Measurements from ENCODE around the gene USP3.

Gene USP3

DNA sequence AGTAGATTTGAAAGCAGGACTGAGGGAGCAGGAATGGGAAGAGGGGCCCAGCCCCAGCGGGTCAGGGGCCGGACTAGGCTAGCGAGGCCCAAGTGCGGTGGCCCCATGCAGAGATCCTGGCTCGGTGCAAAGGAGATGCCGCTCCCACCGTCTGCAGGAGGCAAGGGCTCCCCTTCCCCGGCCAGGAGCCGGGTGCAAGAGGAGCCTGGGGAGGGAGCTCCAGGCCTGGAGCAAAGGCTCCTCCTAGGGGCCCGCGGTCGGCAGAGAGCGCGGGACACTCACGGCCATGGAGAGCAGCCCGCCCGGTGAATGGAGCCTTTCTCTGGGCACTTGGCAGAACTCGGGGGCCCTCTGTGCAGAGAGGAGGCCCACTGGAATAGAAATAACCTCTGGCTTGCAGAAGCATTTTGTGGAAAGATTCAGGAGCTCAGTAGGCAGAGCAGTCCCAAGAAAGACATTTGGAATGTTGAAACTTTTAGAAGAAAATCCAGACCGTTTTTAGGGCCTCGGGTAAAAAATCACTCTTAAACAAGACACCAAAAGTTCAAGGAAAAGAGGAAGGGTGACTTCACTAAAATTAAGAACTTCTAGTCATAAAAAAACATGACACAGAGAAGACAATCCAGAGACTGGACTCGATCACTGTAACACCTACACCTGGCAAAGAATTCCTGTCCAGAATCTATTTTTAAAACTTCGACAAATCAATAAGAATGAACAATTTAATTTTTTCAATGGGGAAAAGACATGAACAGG lies 43.0 kb upstream of the USP3 start:
- POLR2A ChIA-PET: interaction anchor here (0.8 kb wide), 1 partner anchor 37 kb away, joined by 4 read pairs; no protein-coding TSS in a partner anchor
- H3K27ac ChIP-seq (ENCODE audit: insufficient read depth in 1 of 2, low read depth in 1 of 2, low read length in 2 of 2, poor library complexity in 1 of 2, severe bottlenecking in 2 of 2): no peak overlapping the region
- CTCF ChIA-PET: interaction anchor here (1.0 to 2.6 kb wide), 3 partner anchors 8 to 138 kb away, joined by 4 to 6 read pairs (median 5); no protein-coding TSS in a partner anchor

DNA sequence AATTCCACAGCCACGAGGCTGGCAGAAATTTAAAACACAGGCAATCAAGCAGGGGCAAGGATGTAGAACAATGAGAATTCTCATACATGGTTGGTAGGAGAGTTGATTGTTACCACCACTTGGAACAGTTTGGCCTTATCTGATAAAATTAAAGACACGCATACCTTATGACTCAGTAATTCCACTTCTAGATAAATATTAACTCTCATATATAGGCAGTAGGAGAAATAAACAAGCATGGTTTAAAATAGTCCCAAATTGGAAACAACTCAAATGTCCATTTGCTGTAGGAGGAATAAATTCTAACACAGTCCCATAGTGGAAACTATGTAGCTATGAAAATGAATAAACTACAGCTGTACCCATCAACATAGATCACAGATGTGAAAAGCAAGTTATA lies 42.3 kb upstream of the USP3 start:
- POLR2A ChIA-PET: no interaction called here
- no CpG with 5 or more reads among the region's 2 CpGs for WGBS (ENCODE audit: insufficient coverage)

More for the DNA sequence above, 43.0 kb upstream of the USP3 start:
- H3K4me1 ChIP-seq (ENCODE audit: control extremely low read depth in 1 of 4, control insufficient read depth in 4 of 4, insufficient read depth in 4 of 4, low read length in 3 of 4): peaks cover 0 to 12% (median 6%) of the 10 kb centered on the region in 4 experiments
- WGBS (ENCODE audit: insufficient coverage): 86% methylated on average over 20 of the region's 22 CpGs
- DNase-seq: no peak
- H3K27me3 ChIP-seq (replicated peaks in 2 of 5; ENCODE audit: control insufficient read depth in 4 of 5, insufficient read depth in 5 of 5, low read length in 4 of 5): no peaks in the 10 kb centered on the region
- H3K4me3 ChIP-seq (ENCODE audit: control insufficient read depth in 1 of 7, extremely low read depth in 1 of 7, insufficient read depth in 4 of 7, low read depth in 2 of 7, low read length in 6 of 7): no peak overlapping the region
- no peaks in the 10 kb centered on the region for H3K36me3 ChIP-seq (ENCODE audit: control insufficient read depth in 4 of 4, insufficient read depth in 4 of 4, low read length in 3 of 4)
- H3K9me3 ChIP-seq (ENCODE audit: control extremely low read depth in 1 of 5, control insufficient read depth in 4 of 5, insufficient read depth in 2 of 5, low read depth in 1 of 5, low read length in 4 of 5): no peaks in the 10 kb centered on the region

DNA sequence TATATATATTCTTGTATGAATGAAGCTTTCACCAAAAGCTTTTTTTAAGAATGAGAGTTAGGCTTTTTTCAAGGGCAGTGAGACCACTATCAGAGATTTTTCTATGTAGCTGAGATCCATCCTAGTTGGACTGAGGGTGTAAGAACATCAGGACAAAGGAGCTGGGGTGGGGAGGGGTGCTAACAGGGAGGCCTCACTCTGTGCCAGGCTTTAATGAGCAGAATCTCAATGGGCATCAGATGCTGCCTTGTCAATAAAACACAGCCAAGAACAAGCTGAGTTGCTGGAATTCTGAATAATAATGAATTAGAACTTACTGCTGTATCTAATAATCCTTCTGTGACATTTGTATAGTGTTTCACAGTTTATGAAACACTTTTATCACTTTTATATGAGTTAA lies 41.4 kb upstream of the USP3 start:
- DNase-seq: no peak
- Histone ChIP-seq H3K27me3 (replicated peaks in 2 of 5; ENCODE audit: control insufficient read depth in 4 of 5, insufficient read depth in 5 of 5, low read length in 4 of 5) (no peaks in the 10 kb centered on the region), H3K4me3 (ENCODE audit: control insufficient read depth in 1 of 7, extremely low read depth in 1 of 7, insufficient read depth in 4 of 7, low read depth in 2 of 7, low read length in 6 of 7) (no peak overlapping the region), H3K9me3 (ENCODE audit: control extremely low read depth in 1 of 5, control insufficient read depth in 4 of 5, insufficient read depth in 2 of 5, low read depth in 1 of 5, low read length in 4 of 5) (no peaks in the 10 kb centered on the region), H3K27ac (ENCODE audit: insufficient read depth in 1 of 2, low read depth in 1 of 2, low read length in 2 of 2, poor library complexity in 1 of 2, severe bottlenecking in 2 of 2) (no peak overlapping the region), H3K36me3 (ENCODE audit: control insufficient read depth in 4 of 4, insufficient read depth in 4 of 4, low read length in 3 of 4) (no peaks in the 10 kb centered on the region), H3K4me1 (ENCODE audit: control extremely low read depth in 1 of 4, control insufficient read depth in 4 of 4, insufficient read depth in 4 of 4, low read length in 3 of 4) (peaks cover 0 to 15% (median 8%) of the 10 kb centered on the region in 4 experiments)
- CTCF ChIA-PET: interaction anchor here (1.0 to 2.6 kb wide), 4 partner anchors 9 to 136 kb away, joined by 3 to 6 read pairs (median 4); no protein-coding TSS in a partner anchor
- POLR2A ChIA-PET: no interaction called here

More for the DNA sequence above, 42.3 kb upstream of the USP3 start:
- no peak overlapping the region for H3K27ac ChIP-seq (ENCODE audit: insufficient read depth in 1 of 2, low read depth in 1 of 2, low read length in 2 of 2, poor library complexity in 1 of 2, severe bottlenecking in 2 of 2)
- no peaks in the 10 kb centered on the region for H3K27me3 ChIP-seq (replicated peaks in 2 of 5; ENCODE audit: control insufficient read depth in 4 of 5, insufficient read depth in 5 of 5, low read length in 4 of 5)
- H3K4me1 ChIP-seq (ENCODE audit: control extremely low read depth in 1 of 4, control insufficient read depth in 4 of 4, insufficient read depth in 4 of 4, low read length in 3 of 4): peaks cover 0 to 15% (median 8%) of the 10 kb centered on the region in 4 experiments
- H3K36me3 ChIP-seq (ENCODE audit: control insufficient read depth in 4 of 4, insufficient read depth in 4 of 4, low read length in 3 of 4): no peaks in the 10 kb centered on the region
- no peak overlapping the region for H3K4me3 ChIP-seq (ENCODE audit: control insufficient read depth in 1 of 7, extremely low read depth in 1 of 7, insufficient read depth in 4 of 7, low read depth in 2 of 7, low read length in 6 of 7)
- CTCF ChIA-PET: interaction anchor here (1.0 to 2.6 kb wide), 3 partner anchors 9 to 137 kb away, joined by 4 to 6 read pairs (median 5); no protein-coding TSS in a partner anchor
- no peak for DNase-seq
- no peaks in the 10 kb centered on the region for H3K9me3 ChIP-seq (ENCODE audit: control extremely low read depth in 1 of 5, control insufficient read depth in 4 of 5, insufficient read depth in 2 of 5, low read depth in 1 of 5, low read length in 4 of 5)

DNA sequence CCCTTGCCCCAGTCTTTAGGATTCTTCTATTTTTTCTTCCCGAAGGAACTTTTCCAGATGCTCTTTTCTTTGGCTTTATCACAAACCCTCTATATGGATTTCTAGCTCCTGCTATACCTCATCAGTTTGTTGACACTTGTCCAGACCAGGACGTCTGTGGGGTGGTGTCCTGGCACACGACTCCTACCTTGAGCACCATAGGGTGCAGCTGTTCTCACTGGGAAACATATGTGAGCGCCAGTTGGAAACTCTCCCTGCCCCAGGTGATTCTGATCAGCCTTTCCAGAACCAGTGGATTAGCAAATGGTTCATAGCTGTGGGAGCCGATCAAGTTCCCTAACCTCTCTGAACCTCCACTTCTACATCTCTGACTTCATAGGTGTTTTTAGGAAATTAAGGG lies 40.6 kb upstream of the USP3 start:
- Histone ChIP-seq H3K27me3 (replicated peaks in 2 of 5; ENCODE audit: control insufficient read depth in 4 of 5, insufficient read depth in 5 of 5, low read length in 4 of 5) (no peaks in the 10 kb centered on the region), H3K9me3 (ENCODE audit: control extremely low read depth in 1 of 5, control insufficient read depth in 4 of 5, insufficient read depth in 2 of 5, low read depth in 1 of 5, low read length in 4 of 5) (no peaks in the 10 kb centered on the region), H3K27ac (ENCODE audit: insufficient read depth in 1 of 2, low read depth in 1 of 2, low read length in 2 of 2, poor library complexity in 1 of 2, severe bottlenecking in 2 of 2) (no peak overlapping the region), H3K36me3 (ENCODE audit: control insufficient read depth in 4 of 4, insufficient read depth in 4 of 4, low read length in 3 of 4) (no peaks in the 10 kb centered on the region), H3K4me1 (ENCODE audit: control extremely low read depth in 1 of 4, control insufficient read depth in 4 of 4, insufficient read depth in 4 of 4, low read length in 3 of 4) (peaks cover 0 to 15% (median 8%) of the 10 kb centered on the region in 4 experiments), H3K4me3 (ENCODE audit: control insufficient read depth in 1 of 7, extremely low read depth in 1 of 7, insufficient read depth in 4 of 7, low read depth in 2 of 7, low read length in 6 of 7) (no peak overlapping the region)
- ChIA-PET POLR2A (no interaction called here), CTCF (interaction anchor here (1.0 to 2.6 kb wide), 6 partner anchors 9 to 135 kb away, joined by 3 to 6 read pairs (median 4); no protein-coding TSS in a partner anchor)
- WGBS (ENCODE audit: insufficient coverage): 89% methylated on average over 3 of the region's 5 CpGs
- DNase-seq: no peak

DNA sequence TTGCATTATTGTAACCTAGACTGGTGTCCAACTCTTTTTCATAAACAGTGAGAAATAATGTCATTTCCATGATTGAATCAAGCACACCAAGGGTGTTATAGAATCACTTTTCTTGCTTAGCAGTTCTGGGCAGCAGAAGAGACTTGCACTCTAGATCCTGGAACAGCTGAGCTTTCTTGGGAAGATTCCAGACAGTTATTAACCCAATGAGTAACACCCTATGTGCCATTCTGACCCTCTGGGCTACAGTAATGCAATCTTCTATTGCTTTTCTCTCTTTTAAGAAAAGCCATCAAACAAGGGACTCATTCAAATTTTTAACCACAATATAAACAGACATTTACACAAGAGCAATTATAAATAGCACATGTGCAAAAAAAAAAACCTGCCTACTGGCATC lies 39.3 kb upstream of the USP3 start:
- Histone ChIP-seq H3K27me3 (replicated peaks in 2 of 5; ENCODE audit: control insufficient read depth in 4 of 5, insufficient read depth in 5 of 5, low read length in 4 of 5) (no peaks in the 10 kb centered on the region), H3K36me3 (ENCODE audit: control insufficient read depth in 4 of 4, insufficient read depth in 4 of 4, low read length in 3 of 4) (no peaks in the 10 kb centered on the region), H3K4me1 (ENCODE audit: control extremely low read depth in 1 of 4, control insufficient read depth in 4 of 4, insufficient read depth in 4 of 4, low read length in 3 of 4) (peaks cover 0 to 15% (median 8%) of the 10 kb centered on the region in 4 experiments), H3K4me3 (ENCODE audit: control insufficient read depth in 1 of 7, extremely low read depth in 1 of 7, insufficient read depth in 4 of 7, low read depth in 2 of 7, low read length in 6 of 7) (no peak overlapping the region), H3K27ac (ENCODE audit: insufficient read depth in 1 of 2, low read depth in 1 of 2, low read length in 2 of 2, poor library complexity in 1 of 2, severe bottlenecking in 2 of 2) (no peak overlapping the region), H3K9me3 (ENCODE audit: control extremely low read depth in 1 of 5, control insufficient read depth in 4 of 5, insufficient read depth in 2 of 5, low read depth in 1 of 5, low read length in 4 of 5) (no peaks in the 10 kb centered on the region)
- ChIA-PET POLR2A (no interaction called here), CTCF (interaction anchor here (1.0 to 1.3 kb wide), 4 partner anchors 25 to 131 kb away, joined by 3 to 4 read pairs (median 3); no protein-coding TSS in a partner anchor)
- DNase-seq: no peak

DNA sequence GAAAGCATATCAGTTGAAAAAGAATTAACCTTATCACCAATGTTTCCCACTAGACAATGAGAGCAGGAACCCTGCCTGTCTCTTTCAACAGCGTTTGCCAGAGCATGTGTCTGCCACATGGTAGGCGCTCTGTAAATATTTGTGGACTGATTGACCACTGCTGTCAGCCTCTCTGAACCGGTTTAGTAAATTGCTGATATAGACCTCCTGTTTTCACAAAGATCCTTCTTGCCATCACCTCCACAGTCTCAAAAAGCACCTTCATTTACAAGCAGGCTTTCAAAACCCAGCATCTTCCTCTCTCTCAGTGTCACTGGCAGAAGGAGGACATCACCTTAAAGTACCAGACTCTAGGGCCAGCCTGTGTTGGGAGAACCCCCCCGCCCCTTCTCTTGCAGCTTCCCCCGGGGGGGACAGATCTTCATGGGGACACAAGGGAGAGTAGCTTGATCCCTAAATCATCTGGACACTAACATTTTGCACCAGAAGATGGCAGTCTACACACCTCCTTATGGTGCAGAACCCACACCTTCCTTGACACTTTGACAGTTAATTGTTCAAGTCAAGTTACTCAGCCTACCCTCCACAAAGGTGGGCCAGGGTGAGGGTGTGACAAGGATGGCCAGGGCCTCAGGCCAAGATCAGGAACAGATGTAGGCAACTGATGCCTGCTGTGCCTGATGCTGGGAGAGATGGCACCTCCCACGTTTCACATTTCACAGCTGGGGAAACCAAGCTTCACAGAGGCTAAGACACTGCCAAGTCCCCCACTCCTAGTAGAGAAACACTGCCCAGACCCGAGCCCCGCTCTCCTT lies 37.8 kb upstream of the USP3 start:
- CTCF ChIA-PET: interaction anchor here (0.6 to 3.2 kb wide), 27 partner anchors 8 to 175 kb away, joined by 3 to 17 read pairs (median 4); partner anchors contain the start of gene FBXL22
- peaks cover 0 to 12% (median 7%) of the 10 kb centered on the region in 4 experiments for H3K4me1 ChIP-seq (ENCODE audit: control extremely low read depth in 1 of 4, control insufficient read depth in 4 of 4, insufficient read depth in 4 of 4, low read length in 3 of 4)
- no peak overlapping the region for H3K4me3 ChIP-seq (ENCODE audit: control insufficient read depth in 1 of 7, extremely low read depth in 1 of 7, insufficient read depth in 4 of 7, low read depth in 2 of 7, low read length in 6 of 7)
- no peaks in the 10 kb centered on the region for H3K36me3 ChIP-seq (ENCODE audit: control insufficient read depth in 4 of 4, insufficient read depth in 4 of 4, low read length in 3 of 4)
- H3K9me3 ChIP-seq (ENCODE audit: control extremely low read depth in 1 of 5, control insufficient read depth in 4 of 5, insufficient read depth in 2 of 5, low read depth in 1 of 5, low read length in 4 of 5): no peaks in the 10 kb centered on the region
- no peaks in the 10 kb centered on the region for H3K27me3 ChIP-seq (replicated peaks in 2 of 5; ENCODE audit: control insufficient read depth in 4 of 5, insufficient read depth in 5 of 5, low read length in 4 of 5)
- POLR2A ChIA-PET: no interaction called here
- DNase-seq: peak; percentile 75 to 82 (median 77)
- no peak overlapping the region for H3K27ac ChIP-seq (ENCODE audit: insufficient read depth in 1 of 2, low read depth in 1 of 2, low read length in 2 of 2, poor library complexity in 1 of 2, severe bottlenecking in 2 of 2)
- 81% methylated on average over 2 of the region's 8 CpGs for WGBS (ENCODE audit: insufficient coverage)
